Lower leg skin (tissue), 3 donors: ENCODE measurements around the gene NFIA.

Experiments
- CTCF ChIP-seq, 3 donors: fragments of 450-650 bp; IDR thresholded peaks; one replicate each; pipeline ENCODE4 v1.5.1; 2016; ENCODE audit warnings: antibody characterized with exemption in 3 of 3, mild to moderate bottlenecking in 3 of 3, moderate library complexity in 2 of 3
- POLR2A ChIP-seq, 2 donors: fragments of 450-650 bp; IDR thresholded peaks; one replicate each; pipeline ENCODE4 v1.6.1; 2016 to 2017; ENCODE audit warnings: antibody characterized with exemption in 2 of 2, mild to moderate bottlenecking in 1 of 2, moderate library complexity in 1 of 2

DNA sequence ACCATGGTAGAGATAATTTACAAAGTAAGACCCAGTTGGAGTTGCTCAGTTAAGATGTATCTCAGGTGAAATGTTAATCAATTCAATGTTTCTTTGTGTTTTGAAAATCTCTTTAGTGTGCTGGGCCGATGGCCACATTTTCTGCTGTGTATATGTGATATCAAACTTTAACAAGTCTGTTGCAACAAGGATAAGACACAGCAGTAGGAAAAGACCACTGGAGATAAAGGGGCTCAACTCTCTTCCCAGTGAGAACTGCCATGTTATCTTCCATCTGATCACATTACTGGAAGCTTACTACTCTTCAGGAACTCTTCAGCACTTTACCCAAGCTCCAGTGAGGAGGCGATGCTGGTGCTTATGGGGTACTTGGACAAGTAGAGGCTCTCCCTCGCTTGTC lies 227.7 kb downstream of the NFIA start:
- TF ChIP-seq CTCF (IDR thresholded peaks at IDR 0.05) (no peak), POLR2A (IDR thresholded peaks at IDR 0.05) (no peak)
